DND-41 (cell line): ENCODE data around the gene DCBLD2.

ENCODE experiments used
- ATAC-seq: fragments of 200-7000 bp; cut with Tn5 transposase; 3 replicates; pipeline ENCODE4 v1.9.1; 2021; ENCODE audit warnings: low read depth; ENCODE audit not compliant: insufficient read depth
- DNase-seq: peaks from one replicate; pipeline ENCODE4 v3.0.0-alpha.2; 2020
- H2AFZ ChIP-seq: 2 replicates; pipeline ENCODE4 v1.6.0; 2012; ENCODE audit warnings: low read depth, low read length
- H3K27ac ChIP-seq: 2 replicates; pipeline ENCODE4 v1.5.1; 2012; ENCODE audit warnings: low read length, inconsistent platforms
- H3K27me3 ChIP-seq: fragments of 200-600 bp; sonication (generic); 2 replicates; pipeline ENCODE4 v1.6.0; 2012; ENCODE audit warnings: low read length, mild to moderate bottlenecking, inconsistent platforms; ENCODE audit not compliant: insufficient read depth, poor library complexity
- H3K36me3 ChIP-seq: 2 replicates; pipeline ENCODE4 v1.5.1; 2012; ENCODE audit warnings: low read length, inconsistent platforms; ENCODE audit not compliant: insufficient read depth
- H3K4me1 ChIP-seq: 2 replicates; pipeline ENCODE4 v1.5.1; 2012; ENCODE audit warnings: mild to moderate bottlenecking, low read length; ENCODE audit not compliant: insufficient read depth
- H3K4me2 ChIP-seq: 2 replicates; pipeline ENCODE4 v1.6.0; 2012; ENCODE audit warnings: mild to moderate bottlenecking, moderate library complexity, low read length, inconsistent platforms; ENCODE audit not compliant: insufficient read depth
- H3K4me3 ChIP-seq, 2 experiments: fragments of 200-600 bp in 1 of 2; shearing (Covaris generic) in 1 of 2; 2 replicates each; pipeline ENCODE4 v1.5.1; 2012 to 2016; ENCODE audit warnings: inconsistent platforms in 2 of 2, low read length in 2 of 2, mild to moderate bottlenecking in 2 of 2, low read depth in 1 of 2, moderate library complexity in 1 of 2
- H3K79me2 ChIP-seq: 2 replicates; pipeline ENCODE4 v1.6.0; 2012; ENCODE audit warnings: low read length, inconsistent platforms; ENCODE audit not compliant: insufficient read depth
- H3K9ac ChIP-seq: 2 replicates; pipeline ENCODE4 v1.6.0; 2012; ENCODE audit warnings: low read depth, mild to moderate bottlenecking, inconsistent platforms, low read length, moderate library complexity
- H3K9me3 ChIP-seq: 2 replicates; pipeline ENCODE4 v1.5.1; 2012; ENCODE audit warnings: low read length, moderate library complexity, mild to moderate bottlenecking, inconsistent platforms; ENCODE audit not compliant: insufficient read depth, severe bottlenecking
- H4K20me1 ChIP-seq: 2 replicates; pipeline ENCODE4 v1.6.0; 2012; ENCODE audit warnings: low read length; ENCODE audit not compliant: insufficient read depth
- EZH2 ChIP-seq: IDR thresholded peaks from 3 replicates; pipeline ENCODE4 v1.6.1; 2012; ENCODE audit warnings: borderline replicate concordance, low read depth, mild to moderate bottlenecking, moderate library complexity, low read length, inconsistent platforms; ENCODE audit not compliant: severe bottlenecking
- TF ChIP-seq, protein P1 (sequence below): IDR thresholded peaks from 2 replicates; pipeline ENCODE4 v1.5.1; 2012; ENCODE audit warnings: borderline replicate concordance, low read length, moderate library complexity, mild to moderate bottlenecking; ENCODE audit not compliant: poor library complexity, severe bottlenecking; ENCODE audit errors: extremely low read depth

DCBLD2 gene

DNA sequence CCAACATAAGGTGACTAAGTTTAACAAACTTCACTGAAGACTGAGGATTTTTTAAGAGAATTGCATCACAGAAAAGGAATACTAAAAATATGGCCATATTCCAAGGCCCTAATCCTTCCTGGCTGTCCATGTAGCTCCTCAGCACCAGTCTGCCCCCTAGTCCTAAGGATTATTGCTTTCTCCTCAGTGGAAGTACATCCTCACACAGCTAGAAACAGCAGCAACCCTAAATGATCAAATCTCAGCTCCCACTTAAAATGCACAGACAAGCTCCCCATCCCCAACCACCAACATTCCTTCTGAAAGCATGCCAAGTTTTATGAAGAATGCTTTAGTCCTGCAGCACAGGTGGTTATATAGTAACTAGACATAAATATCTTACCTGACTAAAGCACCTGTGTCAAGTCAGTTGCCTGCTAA lies 123.7 kb downstream of the DCBLD2 start:
- Histone ChIP-seq H3K4me3 (no peak overlapping the region), H3K9ac (no peak overlapping the region), H4K20me1 (no peaks in the 10 kb centered on the region), H2AFZ (no peak overlapping the region), H3K79me2 (no peaks in the 10 kb centered on the region), H3K4me2 (no peak overlapping the region), H3K4me1 (no peaks in the 10 kb centered on the region), H3K36me3 (peaks cover 27% of the 10 kb centered on the region), H3K9me3 (no peaks in the 10 kb centered on the region), H3K27me3 (no peaks in the 10 kb centered on the region), H3K27ac (no peak overlapping the region)
- ATAC-seq, result no peak
- TF ChIP-seq, protein P1, sequence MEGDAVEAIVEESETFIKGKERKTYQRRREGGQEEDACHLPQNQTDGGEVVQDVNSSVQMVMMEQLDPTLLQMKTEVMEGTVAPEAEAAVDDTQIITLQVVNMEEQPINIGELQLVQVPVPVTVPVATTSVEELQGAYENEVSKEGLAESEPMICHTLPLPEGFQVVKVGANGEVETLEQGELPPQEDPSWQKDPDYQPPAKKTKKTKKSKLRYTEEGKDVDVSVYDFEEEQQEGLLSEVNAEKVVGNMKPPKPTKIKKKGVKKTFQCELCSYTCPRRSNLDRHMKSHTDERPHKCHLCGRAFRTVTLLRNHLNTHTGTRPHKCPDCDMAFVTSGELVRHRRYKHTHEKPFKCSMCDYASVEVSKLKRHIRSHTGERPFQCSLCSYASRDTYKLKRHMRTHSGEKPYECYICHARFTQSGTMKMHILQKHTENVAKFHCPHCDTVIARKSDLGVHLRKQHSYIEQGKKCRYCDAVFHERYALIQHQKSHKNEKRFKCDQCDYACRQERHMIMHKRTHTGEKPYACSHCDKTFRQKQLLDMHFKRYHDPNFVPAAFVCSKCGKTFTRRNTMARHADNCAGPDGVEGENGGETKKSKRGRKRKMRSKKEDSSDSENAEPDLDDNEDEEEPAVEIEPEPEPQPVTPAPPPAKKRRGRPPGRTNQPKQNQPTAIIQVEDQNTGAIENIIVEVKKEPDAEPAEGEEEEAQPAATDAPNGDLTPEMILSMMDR, result no peak
- no peak for TF ChIP-seq EZH2
- no peak for DNase-seq

DNA sequence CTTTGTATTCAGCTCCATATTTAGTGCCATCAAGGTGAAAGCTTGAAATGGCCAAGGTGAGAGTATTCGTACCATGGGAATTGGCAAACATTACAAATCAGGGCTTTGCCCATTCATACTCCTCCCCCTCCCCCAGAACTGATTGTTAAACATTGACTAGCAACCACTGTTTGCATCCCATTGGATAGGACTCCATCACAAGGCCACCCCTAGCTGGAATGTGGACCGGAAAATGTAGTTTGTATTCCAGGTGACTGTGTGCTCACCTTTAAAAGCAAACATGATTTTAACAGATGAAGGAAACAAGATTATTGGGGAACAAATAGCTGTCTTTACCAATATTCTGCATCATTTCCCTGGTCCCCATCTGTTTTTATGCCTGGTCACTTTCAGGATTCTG lies 124.2 kb downstream of the DCBLD2 start:
- Histone ChIP-seq H2AFZ (no peak overlapping the region), H3K27me3 (no peaks in the 10 kb centered on the region), H3K4me2 (no peak overlapping the region), H3K4me3 (no peak overlapping the region), H3K9ac (no peak overlapping the region), H3K36me3 (peaks cover 27% of the 10 kb centered on the region), H3K27ac (no peak overlapping the region), H4K20me1 (no peaks in the 10 kb centered on the region), H3K9me3 (no peaks in the 10 kb centered on the region), H3K79me2 (no peaks in the 10 kb centered on the region), H3K4me1 (no peaks in the 10 kb centered on the region)
- ATAC-seq (no peak), DNase-seq (no peak)
- TF ChIP-seq EZH2, result no peak
- TF ChIP-seq, protein P1, result no peak

DNA sequence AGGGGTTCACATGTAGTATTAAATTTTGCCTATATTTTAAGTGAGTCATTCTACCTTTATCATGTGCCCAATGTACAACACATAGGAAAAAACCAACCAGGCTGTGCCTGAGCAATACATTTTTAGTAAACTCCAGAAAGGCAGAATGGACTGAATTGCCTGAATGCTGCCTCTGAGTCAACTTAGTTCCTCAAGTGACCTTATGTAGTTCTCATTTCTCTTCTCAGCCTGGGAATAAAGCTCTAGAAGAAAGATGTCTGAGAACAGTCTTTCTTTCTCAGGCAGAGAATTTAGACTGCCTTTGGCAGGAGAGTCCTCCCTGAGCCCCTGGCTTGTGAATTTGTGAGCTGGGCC lies 125.4 kb downstream of the DCBLD2 start:
- no peak for ATAC-seq
- Histone ChIP-seq H3K4me3 (no peak overlapping the region), H3K27ac (no peak overlapping the region), H3K4me1 (no peaks in the 10 kb centered on the region), H3K79me2 (no peaks in the 10 kb centered on the region), H2AFZ (no peak overlapping the region), H3K36me3 (peaks cover 27% of the 10 kb centered on the region), H3K9me3 (no peaks in the 10 kb centered on the region), H3K27me3 (no peaks in the 10 kb centered on the region), H3K9ac (no peak overlapping the region), H3K4me2 (no peak overlapping the region), H4K20me1 (no peaks in the 10 kb centered on the region)
- no peak for TF ChIP-seq EZH2
- TF ChIP-seq, protein P1, result no peak
- no peak for DNase-seq

DNA sequence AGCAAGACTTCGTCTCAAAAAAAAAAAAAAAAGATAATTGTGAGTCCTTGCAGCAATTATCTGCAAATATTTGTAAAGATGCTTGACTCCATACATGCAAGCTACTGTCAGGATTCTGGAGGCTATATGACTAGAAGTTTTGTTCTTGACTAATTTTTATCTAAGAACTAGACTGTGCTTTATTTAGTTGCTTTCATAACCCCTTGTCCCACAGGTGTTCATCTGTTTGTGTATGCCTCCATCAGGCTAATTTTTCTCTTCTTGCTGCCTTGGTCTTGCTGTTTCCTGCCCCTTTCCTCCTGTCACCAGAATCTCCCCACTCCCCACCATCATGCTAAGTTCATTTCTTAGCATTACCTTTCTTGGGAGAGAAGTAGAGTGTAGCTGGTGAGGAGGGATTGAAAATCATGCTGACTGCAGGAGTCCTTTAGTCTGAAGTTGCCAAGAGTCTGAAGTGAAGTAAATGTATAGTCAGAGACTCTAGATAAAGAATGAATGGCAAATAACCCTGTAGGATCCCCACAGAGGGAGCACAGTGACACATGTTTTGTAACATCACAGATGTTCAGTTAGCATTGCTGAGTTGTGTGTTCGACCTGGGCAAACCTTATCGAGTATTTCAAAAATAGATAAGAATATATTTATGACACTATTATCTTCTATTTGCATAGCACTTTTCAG lies 125.9 kb downstream of the DCBLD2 start:
- Histone ChIP-seq H3K4me2 (no peak overlapping the region), H4K20me1 (no peaks in the 10 kb centered on the region)
- DNase-seq, result no peak

More for the DNA sequence above, 125.9 kb downstream of the DCBLD2 start:
- no peak overlapping the region for H2AFZ ChIP-seq
- H3K27me3 ChIP-seq, result no peaks in the 10 kb centered on the region
- no peak overlapping the region for H3K4me3 ChIP-seq
- no peaks in the 10 kb centered on the region for H3K4me1 ChIP-seq
- no peaks in the 10 kb centered on the region for H3K79me2 ChIP-seq
- no peaks in the 10 kb centered on the region for H3K9me3 ChIP-seq
- H3K36me3 ChIP-seq, result peaks cover 26% of the 10 kb centered on the region
- no peak for ATAC-seq
- TF ChIP-seq EZH2, result no peak
- TF ChIP-seq, protein P1, result no peak
- H3K27ac ChIP-seq, result no peak overlapping the region
- H3K9ac ChIP-seq, result no peak overlapping the region
